A549 (cell line): Measurements from ENCODE around the gene TSEN34.

Source experiments
- CTCF ChIP-seq: fragments of >200 bp; sonication (Bioruptor Twin); formaldehyde crosslinking; IDR thresholded peaks from 3 replicates; pipeline ENCODE4 v1.5.1; 2016
- ESRRA ChIP-seq: fragments of 150-350 bp; IDR thresholded peaks from 2 replicates; pipeline ENCODE4 v1.6.1; 2014; ENCODE audit warnings: mild to moderate bottlenecking, low read length, borderline replicate concordance
- HDAC2 ChIP-seq: fragments of 200-600 bp; sonication (generic); IDR thresholded peaks from 2 replicates; pipeline ENCODE4 v1.6.1; 2016
- JUN ChIP-seq, 2 experiments: fragments of >200 bp; sonication (Bioruptor Twin); formaldehyde crosslinking; IDR thresholded peaks; 2 replicates in 1 of 2; 3 replicates in 1 of 2; pipeline ENCODE4 v1.6.1; 2016 to 2017
- MAX ChIP-seq: IDR thresholded peaks from 2 replicates; pipeline ENCODE4 v1.6.1; 2012
- NR3C1 ChIP-seq: fragments of >200 bp; sonication (Bioruptor Twin); formaldehyde crosslinking; IDR thresholded peaks from 3 replicates; pipeline ENCODE4 v1.6.1; 2017
- SMC3 ChIP-seq: fragments of >200 bp; sonication (Bioruptor Twin); formaldehyde crosslinking; IDR thresholded peaks from 3 replicates; pipeline ENCODE4 v1.6.1; 2018; ENCODE audit warnings: inconsistent platforms
- ZSCAN20 ChIP-seq: fragments of 250-450 bp; sonication (Bioruptor Pico); IDR thresholded peaks from 2 replicates; pipeline ENCODE4 v1.8.0; 2022; ENCODE audit warnings: mild to moderate bottlenecking, moderate library complexity

- TF ChIP-seq CTCF: no peak
- TF ChIP-seq HDAC2: no peak
- no peak for TF ChIP-seq JUN (IDR thresholded peaks at IDR 0.05)
- no peak for TF ChIP-seq SMC3
- no peak for TF ChIP-seq ZSCAN20 (CRISPR knock-in tag)
- TF ChIP-seq ESRRA: no peak
- TF ChIP-seq MAX: no peak
- TF ChIP-seq NR3C1: no peak
Measured at GRCh38 chr19:54183431-54183830, 7.7 kb upstream of the TSEN34 start.
